Gastrocnemius medialis (tissue), 4 donors: ENCODE data around the gene SLC1A2.

Source experiments
- POLR2A ChIP-seq, 2 donors: fragments of 450-650 bp; IDR thresholded peaks; one replicate each; pipeline ENCODE4 v1.6.1; 2017; ENCODE audit warnings: antibody characterized with exemption in 2 of 2, mild to moderate bottlenecking in 2 of 2, moderate library complexity in 2 of 2
- TF ChIP-seq, protein P1 (sequence below), 5 experiments: fragments of 450-650 bp in 3 of 5; fragments of 200-600 bp in 2 of 5; sonication (generic) in 2 of 5; IDR thresholded peaks in 4 of 5; conservative IDR thresholded peaks in 1 of 5; 1 replicate in 4 of 5; 2 replicates in 1 of 5; pipeline ENCODE4 v1.5.1; 2016 to 2019; ENCODE audit warnings: antibody characterized with exemption in 5 of 5, mild to moderate bottlenecking in 3 of 5, moderate library complexity in 3 of 5

DNA sequence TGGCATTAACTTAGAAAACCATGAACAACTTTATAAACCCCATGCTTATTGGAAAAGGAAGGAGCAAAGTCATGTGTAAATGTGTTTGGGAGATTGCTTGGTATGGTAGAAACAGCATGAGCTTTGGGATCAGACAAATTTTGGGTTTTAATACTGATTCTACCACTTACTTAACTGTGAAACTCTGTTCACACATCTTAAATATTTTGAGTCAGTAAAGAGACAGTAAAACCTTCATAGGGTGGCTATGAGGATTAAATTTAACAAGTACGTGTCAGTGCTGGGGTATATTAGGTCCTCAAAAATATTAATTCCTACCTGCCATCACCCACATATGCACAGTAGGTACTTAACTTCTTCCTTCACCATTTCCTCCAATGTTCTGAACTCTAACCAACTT lies 183.9 kb downstream of the SLC1A2 start:
- TF ChIP-seq, protein P1, sequence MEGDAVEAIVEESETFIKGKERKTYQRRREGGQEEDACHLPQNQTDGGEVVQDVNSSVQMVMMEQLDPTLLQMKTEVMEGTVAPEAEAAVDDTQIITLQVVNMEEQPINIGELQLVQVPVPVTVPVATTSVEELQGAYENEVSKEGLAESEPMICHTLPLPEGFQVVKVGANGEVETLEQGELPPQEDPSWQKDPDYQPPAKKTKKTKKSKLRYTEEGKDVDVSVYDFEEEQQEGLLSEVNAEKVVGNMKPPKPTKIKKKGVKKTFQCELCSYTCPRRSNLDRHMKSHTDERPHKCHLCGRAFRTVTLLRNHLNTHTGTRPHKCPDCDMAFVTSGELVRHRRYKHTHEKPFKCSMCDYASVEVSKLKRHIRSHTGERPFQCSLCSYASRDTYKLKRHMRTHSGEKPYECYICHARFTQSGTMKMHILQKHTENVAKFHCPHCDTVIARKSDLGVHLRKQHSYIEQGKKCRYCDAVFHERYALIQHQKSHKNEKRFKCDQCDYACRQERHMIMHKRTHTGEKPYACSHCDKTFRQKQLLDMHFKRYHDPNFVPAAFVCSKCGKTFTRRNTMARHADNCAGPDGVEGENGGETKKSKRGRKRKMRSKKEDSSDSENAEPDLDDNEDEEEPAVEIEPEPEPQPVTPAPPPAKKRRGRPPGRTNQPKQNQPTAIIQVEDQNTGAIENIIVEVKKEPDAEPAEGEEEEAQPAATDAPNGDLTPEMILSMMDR (IDR thresholded peaks at IDR 0.05 in 4 of 5, conservative IDR thresholded peaks at IDR 0.05 in 1 of 5), result no peak
- no peak for TF ChIP-seq POLR2A (IDR thresholded peaks at IDR 0.05)
